HCT116 (cell line): ENCODE results near the gene DNMT1. TPM values are rescaled to one million over a fixed set of nuclear protein-coding genes. Genes with fewer than 3 reads are reported as not detected.

ENCODE experiments used
- ATAC-seq: fragments of 200-7000 bp; cut with Tn5 transposase; 2 replicates; pipeline ENCODE4 v1.9.1; 2020; ENCODE audit warnings: mild to moderate bottlenecking, moderate library complexity
- BruUV-seq: library from RNA; stranded (reverse); fragments of 400-500 nt; replicated peaks from 2 replicates; lab custom pipeline; 2021; lab: Mats Ljungman, UMichigan
- CTCF ChIA-PET: fragments of 300-600 bp; sonication (Branson Sonifier 250); formaldehyde crosslinking; loops from one replicate; lab custom pipeline; 2021; ENCODE audit warnings: antibody characterized with exemption; lab: Charles Lee
- POLR2A ChIA-PET: fragments of 300-600, 350-600 bp; sonication (Branson Sonifier 250); formaldehyde crosslinking; loops from one replicate; lab custom pipeline; 2021; ENCODE audit warnings: antibody characterized with exemption; lab: Charles Lee
- RAD21 ChIA-PET, 2 experiments: fragments of 300-600 bp; sonication (Branson Sonifier 250); formaldehyde crosslinking; loops; one replicate each; lab custom pipeline; 2023; ENCODE audit warnings: low total read pairs in 2 of 2; ENCODE audit not compliant: uncharacterized antibody in 2 of 2, unreplicated experiment in 2 of 2, low non-redundant PET in 1 of 2; lab: Charles Lee
- DNase-seq: peaks from one replicate; pipeline ENCODE4 v3.0.0-alpha.2; 2010; ENCODE audit warnings: low read depth, low spot score
- H2AFZ ChIP-seq: fragments of 200-600 bp; shearing (Covaris generic), sonication (generic); 2 replicates; pipeline ENCODE4 v1.6.1; 2017; ENCODE audit warnings: low read depth, mixed run types, mixed read lengths, antibody characterized with exemption, low read length; ENCODE audit not compliant: poor library complexity, severe bottlenecking
- H3K27ac ChIP-seq: 2 replicates; pipeline ENCODE4 v1.5.1; 2012; ENCODE audit warnings: low read depth, low read length
- H3K27me3 ChIP-seq: fragments of 200-600 bp; sonication (generic); 2 replicates; pipeline ENCODE4 v1.6.1; 2016; ENCODE audit warnings: mixed run types, low read length, mixed read lengths; ENCODE audit not compliant: insufficient read depth
- H3K36me3 ChIP-seq, 2 experiments: fragments of 200-500 bp in 1 of 2; fragments of 200-600 bp in 1 of 2; sonication (Bioruptor generic) in 1 of 2; sonication (generic) in 1 of 2; 2 replicates each; pipeline versions ENCODE4 v1.5.1 to v1.6.1; 2014 to 2016; ENCODE audit warnings: low read length in 2 of 2, inconsistent platforms in 1 of 2, mixed read lengths in 1 of 2, mixed run types in 1 of 2; ENCODE audit not compliant: insufficient read depth in 2 of 2, control insufficient read depth in 1 of 2
- H3K4me1 ChIP-seq, 2 experiments: fragments of 200-600 bp in 1 of 2; sonication (generic) in 1 of 2; 2 replicates each; pipeline versions ENCODE4 v1.5.1 to v1.6.1; 2012 to 2017; ENCODE audit warnings: low read length in 2 of 2, inconsistent platforms in 1 of 2, mild to moderate bottlenecking in 1 of 2, mixed read lengths in 1 of 2, mixed run types in 1 of 2, moderate library complexity in 1 of 2; ENCODE audit not compliant: insufficient read depth in 2 of 2, control insufficient read depth in 1 of 2
- H3K4me2 ChIP-seq: fragments of 200-600 bp; sonication (generic); 2 replicates; pipeline ENCODE4 v1.6.1; 2017; ENCODE audit warnings: mixed run types, low read length, mixed read lengths
- H3K4me3 ChIP-seq, 2 experiments: fragments of 200-600 bp in 1 of 2; sonication (generic) in 1 of 2; replicated peaks in 1 of 2; 2 replicates each; pipeline ENCODE4 v1.5.1; 2011 to 2016; ENCODE audit warnings: low read length in 2 of 2, control low read depth in 1 of 2, low read depth in 1 of 2, mild to moderate bottlenecking in 1 of 2, mixed read lengths in 1 of 2, mixed run types in 1 of 2
- H3K79me2 ChIP-seq: fragments of 200-600 bp; sonication (generic); 2 replicates; pipeline ENCODE4 v1.6.1; 2017; ENCODE audit warnings: mild to moderate bottlenecking, mixed run types, low read length, moderate library complexity, mixed read lengths; ENCODE audit not compliant: insufficient read depth
- H3K9ac ChIP-seq: fragments of 200-600 bp; sonication (generic); 2 replicates; pipeline ENCODE4 v1.6.1; 2016; ENCODE audit warnings: low read length, mixed read lengths
- H3K9me2 ChIP-seq: fragments of 200-600 bp; sonication (generic), shearing (Covaris generic); 2 replicates; pipeline ENCODE4 v1.6.1; 2017; ENCODE audit warnings: mixed run types, mild to moderate bottlenecking, moderate library complexity; ENCODE audit not compliant: insufficient read depth
- H3K9me3 ChIP-seq, 2 experiments: fragments of 200-500 bp in 1 of 2; fragments of 200-600 bp in 1 of 2; sonication (Bioruptor generic) in 1 of 2; sonication (generic) in 1 of 2; 2 replicates each; pipeline ENCODE4 v1.6.1; 2014 to 2017; ENCODE audit warnings: low read length in 2 of 2, mixed read lengths in 2 of 2, inconsistent platforms in 1 of 2, low read depth in 1 of 2, mild to moderate bottlenecking in 1 of 2, mixed run types in 1 of 2, moderate library complexity in 1 of 2; ENCODE audit not compliant: control insufficient read depth in 1 of 2, insufficient read depth in 1 of 2
- H4K20me1 ChIP-seq: fragments of 200-600 bp; sonication (generic), shearing (Covaris generic); 2 replicates; pipeline ENCODE4 v1.6.1; 2017; ENCODE audit warnings: mixed run types, mild to moderate bottlenecking, moderate library complexity; ENCODE audit not compliant: insufficient read depth
- CEBPB ChIP-seq: IDR thresholded peaks from 2 replicates; pipeline ENCODE4 v1.6.1; 2012; ENCODE audit warnings: low read depth
- ELF1 ChIP-seq: IDR thresholded peaks from 2 replicates; pipeline ENCODE4 v1.6.1; 2012; ENCODE audit warnings: low read depth, borderline replicate concordance
- POLR2AphosphoS5 ChIP-seq: IDR thresholded peaks from 2 replicates; pipeline ENCODE4 v1.6.1; 2011; ENCODE audit warnings: mild to moderate bottlenecking, low read depth, low read length, moderate library complexity
- RAD21 ChIP-seq: IDR thresholded peaks from 2 replicates; pipeline ENCODE4 v1.6.1; 2012; ENCODE audit warnings: low read depth, mild to moderate bottlenecking
- ZFX ChIP-seq: fragments of 450-650 bp; IDR thresholded peaks from 2 replicates; pipeline ENCODE4 v1.6.1; 2017
- intact Hi-C: fragments of 100-400 bp; cut with micrococcal nuclease; formaldehyde crosslinking; loops from 2 replicates; pipeline ENCODE4 v1.10.0; 2022
- total RNA-seq: library from RNA; stranded (reverse); gene quantifications from one replicate; pipeline ENCODE4 v1.2.1, GENCODE V29; 2021; ENCODE audit not compliant: unreplicated experiment
- TF ChIP-seq, protein P1 (sequence below): IDR thresholded peaks from 2 replicates; pipeline ENCODE4 v1.6.1; 2011; ENCODE audit warnings: mild to moderate bottlenecking, low read length, moderate library complexity; ENCODE audit not compliant: insufficient replicate concordance; ENCODE audit errors: extremely low read depth
- TF ChIP-seq, protein P2 (sequence below): IDR thresholded peaks from 2 replicates; pipeline ENCODE4 v1.6.1; 2012
- TF ChIP-seq, protein P3 (sequence below), 3 experiments: fragments of 200-600 bp in 1 of 3; sonication (generic) in 1 of 3; IDR thresholded peaks in 2 of 3; conservative IDR thresholded peaks in 1 of 3; 2 replicates each; pipeline ENCODE4 v1.5.1; 2012 to 2017; ENCODE audit warnings: low read depth in 2 of 3, low read length in 2 of 3, antibody characterized with exemption in 1 of 3, borderline replicate concordance in 1 of 3, control low read depth in 1 of 3, mild to moderate bottlenecking in 1 of 3, mixed read lengths in 1 of 3, mixed run types in 1 of 3, moderate library complexity in 1 of 3; ENCODE audit not compliant: insufficient read depth in 1 of 3

Gene DNMT1
- total RNA-seq, 1 experiment from 2014 or later = 235 TPM

DNA sequence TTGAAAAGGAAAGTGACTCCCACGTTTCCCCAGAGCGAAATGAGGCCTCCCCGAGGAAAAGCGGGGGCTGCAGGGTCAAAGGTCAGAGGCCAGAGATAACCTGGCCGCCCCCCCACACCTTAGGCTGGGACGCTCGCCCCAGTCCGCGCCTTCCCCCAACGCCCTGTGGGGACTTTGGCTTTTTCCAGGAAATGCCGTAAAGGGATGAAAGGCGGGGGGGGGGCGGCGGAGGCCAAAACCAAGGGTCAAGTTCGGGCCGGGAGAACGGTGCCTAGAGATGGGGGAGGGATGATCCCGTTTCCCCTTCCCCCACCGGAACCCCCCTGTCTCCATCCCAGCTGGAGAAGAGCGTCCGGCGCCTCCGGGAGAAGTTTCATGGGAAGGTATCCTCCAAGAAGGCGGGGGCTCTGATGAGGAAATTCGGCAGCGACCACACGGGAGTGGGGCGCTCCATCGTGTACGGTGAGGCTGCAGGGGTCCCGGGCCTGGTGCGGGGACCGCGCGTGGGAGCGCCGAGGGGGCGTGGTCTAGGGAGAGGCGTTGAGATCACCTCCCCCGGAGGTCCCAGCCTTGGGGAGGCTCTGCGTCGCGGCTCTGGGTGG is 108.1 kb downstream of the DNMT1 start:
- no TSS peak for BruUV-seq
- H3K9me3 ChIP-seq = no peaks in the 10 kb centered on the region
- H3K27me3 ChIP-seq = no peaks in the 10 kb centered on the region
- TF ChIP-seq, protein P1, sequence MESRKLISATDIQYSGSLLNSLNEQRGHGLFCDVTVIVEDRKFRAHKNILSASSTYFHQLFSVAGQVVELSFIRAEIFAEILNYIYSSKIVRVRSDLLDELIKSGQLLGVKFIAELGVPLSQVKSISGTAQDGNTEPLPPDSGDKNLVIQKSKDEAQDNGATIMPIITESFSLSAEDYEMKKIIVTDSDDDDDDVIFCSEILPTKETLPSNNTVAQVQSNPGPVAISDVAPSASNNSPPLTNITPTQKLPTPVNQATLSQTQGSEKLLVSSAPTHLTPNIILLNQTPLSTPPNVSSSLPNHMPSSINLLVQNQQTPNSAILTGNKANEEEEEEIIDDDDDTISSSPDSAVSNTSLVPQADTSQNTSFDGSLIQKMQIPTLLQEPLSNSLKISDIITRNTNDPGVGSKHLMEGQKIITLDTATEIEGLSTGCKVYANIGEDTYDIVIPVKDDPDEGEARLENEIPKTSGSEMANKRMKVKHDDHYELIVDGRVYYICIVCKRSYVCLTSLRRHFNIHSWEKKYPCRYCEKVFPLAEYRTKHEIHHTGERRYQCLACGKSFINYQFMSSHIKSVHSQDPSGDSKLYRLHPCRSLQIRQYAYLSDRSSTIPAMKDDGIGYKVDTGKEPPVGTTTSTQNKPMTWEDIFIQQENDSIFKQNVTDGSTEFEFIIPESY = no peak
- TF ChIP-seq ELF1 = no peak
- no peak for TF ChIP-seq CEBPB
- TF ChIP-seq, protein P2, sequence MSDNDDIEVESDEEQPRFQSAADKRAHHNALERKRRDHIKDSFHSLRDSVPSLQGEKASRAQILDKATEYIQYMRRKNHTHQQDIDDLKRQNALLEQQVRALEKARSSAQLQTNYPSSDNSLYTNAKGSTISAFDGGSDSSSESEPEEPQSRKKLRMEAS = no peak
- no peak for TF ChIP-seq RAD21
- no peak for TF ChIP-seq ZFX
- TF ChIP-seq, protein P3, sequence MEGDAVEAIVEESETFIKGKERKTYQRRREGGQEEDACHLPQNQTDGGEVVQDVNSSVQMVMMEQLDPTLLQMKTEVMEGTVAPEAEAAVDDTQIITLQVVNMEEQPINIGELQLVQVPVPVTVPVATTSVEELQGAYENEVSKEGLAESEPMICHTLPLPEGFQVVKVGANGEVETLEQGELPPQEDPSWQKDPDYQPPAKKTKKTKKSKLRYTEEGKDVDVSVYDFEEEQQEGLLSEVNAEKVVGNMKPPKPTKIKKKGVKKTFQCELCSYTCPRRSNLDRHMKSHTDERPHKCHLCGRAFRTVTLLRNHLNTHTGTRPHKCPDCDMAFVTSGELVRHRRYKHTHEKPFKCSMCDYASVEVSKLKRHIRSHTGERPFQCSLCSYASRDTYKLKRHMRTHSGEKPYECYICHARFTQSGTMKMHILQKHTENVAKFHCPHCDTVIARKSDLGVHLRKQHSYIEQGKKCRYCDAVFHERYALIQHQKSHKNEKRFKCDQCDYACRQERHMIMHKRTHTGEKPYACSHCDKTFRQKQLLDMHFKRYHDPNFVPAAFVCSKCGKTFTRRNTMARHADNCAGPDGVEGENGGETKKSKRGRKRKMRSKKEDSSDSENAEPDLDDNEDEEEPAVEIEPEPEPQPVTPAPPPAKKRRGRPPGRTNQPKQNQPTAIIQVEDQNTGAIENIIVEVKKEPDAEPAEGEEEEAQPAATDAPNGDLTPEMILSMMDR (IDR thresholded peaks at IDR 0.05 in 2 of 3, conservative IDR thresholded peaks at IDR 0.05 in 1 of 3; ENCODE audit: borderline replicate concordance in 1 of 3, insufficient read depth in 1 of 3, low read depth in 2 of 3, low read length in 2 of 3) = no peak
- TF ChIP-seq POLR2AphosphoS5 = no peak
- H4K20me1 ChIP-seq = no peaks in the 10 kb centered on the region
- H3K79me2 ChIP-seq = no peaks in the 10 kb centered on the region
- H2AFZ ChIP-seq = no peak overlapping the region
- peak overlapping the region; percentile 66 for H3K9ac ChIP-seq
- H3K36me3 ChIP-seq = no peaks in the 10 kb centered on the region
- ChIA-PET RAD21 (no interaction called here), CTCF (no interaction called here), POLR2A (no interaction called here)
- no peaks in the 10 kb centered on the region for H3K9me2 ChIP-seq
- peaks cover 0 to 14% of the 10 kb centered on the region in 2 experiments; a peak in 2 of 4 replicates for H3K4me1 ChIP-seq
- H3K4me2 ChIP-seq = peak overlapping the region; percentile 96
- peak overlapping the region; percentile 54; the same call in 1 of the 2 replicates for H3K27ac ChIP-seq
- H3K4me3 ChIP-seq = peak overlapping the region; percentile 75 to 85
- ATAC-seq = no peak
- no peak for DNase-seq
- intact Hi-C loops = no loop called here
